ENCODE results near the gene PTPRG.

PTPRG gene

GRCh38 chr3:61831973-61832372 lies 270.6 kb downstream of the PTPRG start:
- H3K36me3 Mint-ChIP-seq: no peaks in the 10 kb centered on the region
- H3K9me3 Mint-ChIP-seq: peaks cover 8% of the 10 kb centered on the region
- H3K4me3 Mint-ChIP-seq: no peak overlapping the region
- H3K27ac Mint-ChIP-seq: no peak overlapping the region
- no peak for DNase-seq (ENCODE audit: low spot score in 2 of 2)
- no peaks in the 10 kb centered on the region for H3K4me1 Mint-ChIP-seq
- no peak for ATAC-seq

DNA sequence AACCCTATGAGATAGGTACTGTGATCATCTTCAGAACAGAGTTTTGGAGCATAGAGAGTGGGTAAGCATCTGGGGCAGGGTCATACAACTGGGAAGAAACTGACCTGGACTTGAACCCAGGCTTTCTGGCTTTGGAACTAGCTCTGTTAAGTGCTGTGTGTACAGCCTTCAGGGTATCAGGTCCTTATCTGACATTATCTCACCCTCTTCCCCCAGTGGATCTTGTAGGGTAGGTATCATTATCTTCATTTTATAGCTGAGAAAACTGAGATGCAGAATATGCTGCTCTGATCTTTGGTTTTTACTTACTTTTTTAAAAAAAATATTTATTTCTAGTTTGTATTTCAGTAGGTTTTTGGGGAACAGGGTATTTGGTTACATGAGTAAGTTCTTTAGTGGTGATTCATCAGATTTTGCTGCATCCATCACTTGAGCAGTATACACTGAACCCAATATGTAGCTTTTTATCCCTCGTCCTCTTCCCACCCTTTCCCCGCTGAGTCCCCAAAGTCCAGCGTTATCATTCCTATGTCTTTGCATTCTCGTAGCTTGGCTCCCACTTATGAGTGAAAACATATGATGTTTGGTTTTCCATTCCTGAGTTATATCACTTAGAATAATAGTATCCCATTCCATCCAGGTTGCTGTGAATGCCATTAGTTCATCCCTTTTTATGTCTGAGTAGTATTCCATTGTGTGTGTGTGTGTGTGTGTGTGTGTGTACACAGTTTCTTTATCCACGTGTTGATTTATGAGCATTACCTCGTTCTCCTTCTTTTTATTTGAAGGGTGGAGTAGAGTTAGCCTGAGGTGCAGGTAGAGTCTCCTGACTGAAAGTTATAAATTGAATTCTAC lies 271.2 kb downstream of the PTPRG start:
- no peak for ATAC-seq
- Mint-ChIP-seq H3K36me3 (no peaks in the 10 kb centered on the region), H3K4me3 (no peak overlapping the region)

DNA sequence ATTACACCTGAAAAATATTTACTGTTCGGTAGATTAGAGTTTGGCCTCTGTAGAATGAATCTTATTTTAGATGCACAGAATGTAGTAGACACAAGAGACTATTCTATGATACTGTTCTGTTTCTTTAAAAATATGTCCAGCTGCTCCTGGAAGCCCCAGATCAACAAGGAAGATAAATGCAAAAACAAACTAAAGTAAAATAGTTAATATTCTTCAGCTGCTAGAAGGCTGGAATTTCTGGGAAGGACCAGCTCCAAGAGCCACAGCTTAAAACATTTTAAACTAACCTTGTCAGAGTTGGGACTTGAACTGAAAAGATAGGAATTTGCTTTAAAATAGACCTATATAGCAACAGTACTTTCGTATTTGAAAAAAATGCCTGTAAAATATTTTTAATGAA lies 277.9 kb downstream of the PTPRG start:
- Mint-ChIP-seq H3K4me3 (no peak overlapping the region), H3K27ac (no peak overlapping the region), H3K4me1 (no peaks in the 10 kb centered on the region), H3K9me3 (peaks cover 9% of the 10 kb centered on the region), H3K36me3 (no peaks in the 10 kb centered on the region)
- DNase-seq (ENCODE audit: low spot score in 2 of 2): no peak
- ATAC-seq: no peak

More for the DNA sequence above, 271.2 kb downstream of the PTPRG start:
- no peaks in the 10 kb centered on the region for H3K4me1 Mint-ChIP-seq
- no peak overlapping the region for H3K27ac Mint-ChIP-seq
- no peak for DNase-seq (ENCODE audit: low spot score in 2 of 2)
- H3K9me3 Mint-ChIP-seq: peaks cover 8% of the 10 kb centered on the region

- Mint-ChIP-seq H3K4me3 (no peak overlapping the region), H3K36me3 (no peaks in the 10 kb centered on the region)
- no peak for ATAC-seq
Observed at GRCh38 chr3:61841111-61841845, 279.9 kb downstream of the PTPRG start.

GRCh38 chr3:61841988-61842387 lies 280.6 kb downstream of the PTPRG start:
- H3K4me3 Mint-ChIP-seq: no peak overlapping the region
- ATAC-seq (no peak), DNase-seq (ENCODE audit: low spot score in 2 of 2) (no peak)
- H3K9me3 Mint-ChIP-seq: peaks cover 7% of the 10 kb centered on the region
- H3K4me1 Mint-ChIP-seq: no peaks in the 10 kb centered on the region
- H3K27ac Mint-ChIP-seq: no peak overlapping the region
- no peaks in the 10 kb centered on the region for H3K36me3 Mint-ChIP-seq

More at GRCh38 chr3:61841111-61841845, 279.9 kb downstream of the PTPRG start:
- Mint-ChIP-seq H3K4me1 (no peaks in the 10 kb centered on the region), H3K27ac (no peak overlapping the region), H3K9me3 (peaks cover 6% of the 10 kb centered on the region)
- no peak for DNase-seq (ENCODE audit: low spot score in 2 of 2)

- ATAC-seq (no peak), DNase-seq (ENCODE audit: low spot score in 2 of 2) (no peak)
- Mint-ChIP-seq H3K4me1 (no peaks in the 10 kb centered on the region), H3K9me3 (peaks cover 5% of the 10 kb centered on the region), H3K36me3 (no peaks in the 10 kb centered on the region), H3K4me3 (no peak overlapping the region), H3K27ac (no peak overlapping the region)
Observed at GRCh38 chr3:61844346-61844745, 283.0 kb downstream of the PTPRG start.

DNA sequence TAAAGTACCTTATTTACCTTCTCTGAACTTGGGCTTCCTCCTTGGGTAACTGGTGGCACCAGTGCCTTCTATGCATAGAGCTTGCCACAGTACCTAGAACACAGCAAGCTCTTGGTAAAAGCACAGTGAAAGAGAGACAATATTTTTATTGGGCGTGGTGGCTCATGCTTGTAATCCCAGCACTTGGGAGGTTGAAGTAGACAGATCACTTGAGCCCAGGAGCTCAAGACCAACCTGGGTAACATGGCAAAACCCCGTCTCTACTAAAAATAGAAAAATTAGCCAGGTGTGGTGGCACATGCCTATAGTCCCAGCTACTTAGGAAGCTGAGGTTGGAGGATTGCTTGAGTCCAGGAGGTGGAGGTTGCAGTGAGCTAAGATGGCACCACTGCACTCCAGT lies 285.1 kb downstream of the PTPRG start:
- Mint-ChIP-seq H3K27ac (no peak overlapping the region), H3K9me3 (peaks cover 4% of the 10 kb centered on the region), H3K4me1 (no peaks in the 10 kb centered on the region), H3K4me3 (no peak overlapping the region), H3K36me3 (no peaks in the 10 kb centered on the region)
- ATAC-seq (no peak), DNase-seq (ENCODE audit: low spot score in 2 of 2) (no peak)

DNA sequence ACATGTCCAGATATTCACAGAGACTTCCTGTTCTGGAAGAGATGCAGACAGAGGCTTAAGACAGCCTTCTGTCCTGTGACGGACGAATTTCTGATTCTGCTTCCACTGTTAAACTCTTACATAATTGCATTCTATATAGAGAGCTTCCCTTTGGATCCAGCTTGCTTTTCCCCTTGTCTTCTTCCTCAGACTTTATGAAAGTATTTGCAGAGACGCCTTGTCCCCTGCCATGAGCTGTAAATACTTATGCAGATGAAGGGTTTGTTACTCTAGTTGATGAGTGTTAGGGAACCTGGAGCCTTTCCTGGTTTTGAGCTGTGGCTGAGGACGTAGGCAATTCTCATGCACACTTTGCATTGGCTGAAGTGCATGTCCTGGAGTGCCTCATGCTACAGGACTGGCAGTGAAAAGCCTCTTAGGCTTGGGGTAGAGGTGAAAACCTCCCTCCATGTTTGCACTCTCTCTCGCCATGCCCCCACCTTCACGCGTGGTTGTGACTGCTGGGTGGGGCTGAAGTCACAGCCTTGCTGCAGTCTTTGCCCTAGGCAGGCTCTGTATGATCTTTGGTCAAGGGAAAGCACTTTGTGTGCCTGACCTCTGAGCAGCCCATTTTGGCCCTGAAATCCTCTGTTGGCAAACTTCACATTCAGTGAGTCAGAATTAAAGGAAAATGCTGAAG lies 286.6 kb downstream of the PTPRG start:
- Mint-ChIP-seq H3K4me1 (no peaks in the 10 kb centered on the region), H3K36me3 (no peaks in the 10 kb centered on the region), H3K4me3 (no peak overlapping the region), H3K9me3 (peaks cover 2% of the 10 kb centered on the region), H3K27ac (no peak overlapping the region)
- ATAC-seq (no peak), DNase-seq (ENCODE audit: low spot score in 2 of 2) (no peak)

DNA sequence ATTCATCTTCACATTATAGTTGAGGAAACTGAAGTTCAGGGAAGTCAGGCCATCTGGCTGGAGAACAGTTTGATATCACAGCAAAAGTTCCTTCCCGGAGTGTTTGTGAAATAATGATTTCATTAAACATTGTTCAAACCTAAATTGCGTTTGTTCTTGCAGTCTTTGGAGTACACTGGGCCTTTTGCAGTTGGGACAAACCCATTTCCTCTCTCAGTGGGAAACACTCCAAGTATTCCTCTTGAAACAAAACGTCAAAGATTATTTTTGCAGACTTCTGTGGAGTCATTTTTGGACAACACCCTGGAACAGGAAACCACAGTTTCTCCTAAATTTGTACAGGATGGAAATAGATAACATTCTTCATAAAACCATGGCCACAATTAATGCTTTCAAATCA lies 287.5 kb downstream of the PTPRG start:
- DNase-seq (ENCODE audit: low spot score in 2 of 2) (no peak), ATAC-seq (no peak)
- H3K4me3 Mint-ChIP-seq: no peak overlapping the region
- H3K36me3 Mint-ChIP-seq: no peaks in the 10 kb centered on the region
- no peaks in the 10 kb centered on the region for H3K4me1 Mint-ChIP-seq
- no peak overlapping the region for H3K27ac Mint-ChIP-seq
- peaks cover 2% of the 10 kb centered on the region for H3K9me3 Mint-ChIP-seq

DNA sequence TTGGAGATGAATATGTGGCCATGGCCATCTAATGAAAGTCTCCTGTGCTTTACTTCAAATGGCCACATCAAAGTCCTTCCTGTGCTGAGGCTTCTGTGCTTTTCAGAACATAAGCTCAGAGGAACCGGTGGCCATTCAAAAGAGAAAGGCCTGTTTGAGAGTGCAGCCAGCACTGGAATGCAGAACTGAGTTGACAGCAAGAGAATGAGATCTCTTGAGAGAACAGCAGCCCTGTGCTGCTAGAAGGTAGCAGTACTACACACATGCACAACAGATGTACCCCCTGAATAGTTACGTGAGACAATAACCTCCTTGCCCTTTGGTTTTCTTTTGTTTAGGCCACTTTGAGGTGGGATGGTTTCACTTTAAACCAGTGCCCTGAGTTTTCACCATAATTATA lies 292.5 kb downstream of the PTPRG start:
- Mint-ChIP-seq H3K36me3 (no peaks in the 10 kb centered on the region), H3K4me1 (no peaks in the 10 kb centered on the region), H3K27ac (no peak overlapping the region), H3K4me3 (no peak overlapping the region), H3K9me3 (no peaks in the 10 kb centered on the region)
- DNase-seq (ENCODE audit: low spot score in 2 of 2) (no peak), ATAC-seq (no peak)

GRCh38 chr3:61855211-61855610 lies 293.8 kb downstream of the PTPRG start:
- Mint-ChIP-seq H3K9me3 (no peaks in the 10 kb centered on the region), H3K27ac (no peak overlapping the region), H3K36me3 (no peaks in the 10 kb centered on the region), H3K4me1 (no peaks in the 10 kb centered on the region), H3K4me3 (no peak overlapping the region)
- ATAC-seq: no peak
- no peak for DNase-seq (ENCODE audit: low spot score in 2 of 2)

DNA sequence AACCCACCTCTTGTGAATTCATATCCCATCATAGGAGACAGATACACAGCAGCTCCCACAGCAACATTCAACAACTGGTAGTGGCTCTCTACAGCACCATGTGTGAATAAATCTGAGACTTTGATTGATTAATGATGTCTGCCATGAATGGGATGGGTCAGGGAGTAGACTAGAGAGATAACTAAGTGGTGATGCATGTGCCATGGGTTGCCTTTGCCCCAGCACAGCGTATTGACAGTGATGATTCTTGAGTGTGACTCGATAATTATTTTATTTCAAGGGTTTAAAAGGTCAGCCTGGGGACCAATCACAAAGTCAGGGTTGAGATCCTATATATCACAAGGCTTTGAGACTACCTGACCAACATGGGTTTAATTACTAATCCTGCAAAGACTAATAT lies 295.9 kb downstream of the PTPRG start:
- no peaks in the 10 kb centered on the region for H3K36me3 Mint-ChIP-seq
- H3K4me3 Mint-ChIP-seq: no peak overlapping the region
- no peaks in the 10 kb centered on the region for H3K4me1 Mint-ChIP-seq

DNA sequence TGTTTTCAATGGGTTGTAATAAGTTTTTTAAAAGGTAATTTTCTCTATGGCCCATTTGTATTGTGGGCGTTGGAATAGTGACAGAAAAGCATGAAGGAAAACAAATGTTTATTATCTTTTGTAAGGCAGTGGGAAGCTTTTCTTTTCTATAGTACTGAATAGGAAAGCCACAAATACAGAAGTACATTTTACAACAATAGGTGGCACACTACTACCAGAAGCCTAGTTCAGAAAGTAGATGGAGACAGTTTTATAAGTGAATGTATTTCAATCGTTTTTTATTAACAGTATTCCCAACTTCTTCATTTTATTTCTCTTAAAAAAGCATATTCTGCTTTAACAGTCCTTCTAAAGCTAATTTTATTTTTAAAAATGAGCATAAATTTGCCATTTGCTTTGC lies 296.7 kb downstream of the PTPRG start:
- no peaks in the 10 kb centered on the region for H3K4me1 Mint-ChIP-seq
- DNase-seq (ENCODE audit: low spot score in 2 of 2) (no peak), ATAC-seq (no peak)
- H3K4me3 Mint-ChIP-seq: no peak overlapping the region
- H3K27ac Mint-ChIP-seq: no peak overlapping the region
- no peaks in the 10 kb centered on the region for H3K36me3 Mint-ChIP-seq
- H3K9me3 Mint-ChIP-seq: no peaks in the 10 kb centered on the region

More for the DNA sequence above, 295.9 kb downstream of the PTPRG start:
- ATAC-seq (no peak), DNase-seq (ENCODE audit: low spot score in 2 of 2) (no peak)
- H3K27ac Mint-ChIP-seq: no peak overlapping the region
- no peaks in the 10 kb centered on the region for H3K9me3 Mint-ChIP-seq

- DNase-seq (ENCODE audit: low spot score in 2 of 2) (no peak), ATAC-seq (no peak)
- Mint-ChIP-seq H3K9me3 (peaks cover 2% of the 10 kb centered on the region), H3K4me3 (no peak overlapping the region), H3K4me1 (no peaks in the 10 kb centered on the region), H3K36me3 (no peaks in the 10 kb centered on the region), H3K27ac (no peak overlapping the region)
Observed at GRCh38 chr3:61861410-61861809, 300.0 kb downstream of the PTPRG start.

GRCh38 chr3:61862614-61863289 lies 301.4 kb downstream of the PTPRG start:
- Mint-ChIP-seq H3K4me3 (no peak overlapping the region), H3K9me3 (peaks cover 2% of the 10 kb centered on the region), H3K27ac (no peak overlapping the region), H3K4me1 (no peaks in the 10 kb centered on the region), H3K36me3 (no peaks in the 10 kb centered on the region)
- ATAC-seq (no peak), DNase-seq (ENCODE audit: low spot score in 2 of 2) (no peak)
